GM12801 (cell line): ENCODE data around the gene CUBN.

ENCODE experiments used
- TF ChIP-seq, protein P1 (sequence below): IDR thresholded peaks from one replicate; pipeline ENCODE4 v1.5.1; 2011; ENCODE audit warnings: control low read depth; ENCODE audit not compliant: insufficient read length; ENCODE audit errors: extremely low read depth

The CUBN gene

DNA sequence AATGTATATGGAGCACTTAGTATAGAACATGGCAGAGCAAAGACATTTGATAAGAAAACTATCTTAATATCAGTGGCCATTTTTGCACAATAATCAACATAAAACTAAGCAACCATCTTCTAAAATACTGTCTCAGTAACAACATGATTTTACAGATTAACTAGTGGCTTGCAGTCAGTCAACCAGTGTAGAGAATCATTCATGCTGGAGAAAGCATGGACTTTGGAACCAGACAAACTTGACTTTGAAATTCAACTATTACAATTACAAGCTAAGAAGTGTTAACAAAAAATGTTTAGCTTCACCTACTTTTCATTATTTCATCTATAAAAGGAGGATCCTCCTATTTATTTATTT lies 27.7 kb downstream of the CUBN start:
- TF ChIP-seq, protein P1, sequence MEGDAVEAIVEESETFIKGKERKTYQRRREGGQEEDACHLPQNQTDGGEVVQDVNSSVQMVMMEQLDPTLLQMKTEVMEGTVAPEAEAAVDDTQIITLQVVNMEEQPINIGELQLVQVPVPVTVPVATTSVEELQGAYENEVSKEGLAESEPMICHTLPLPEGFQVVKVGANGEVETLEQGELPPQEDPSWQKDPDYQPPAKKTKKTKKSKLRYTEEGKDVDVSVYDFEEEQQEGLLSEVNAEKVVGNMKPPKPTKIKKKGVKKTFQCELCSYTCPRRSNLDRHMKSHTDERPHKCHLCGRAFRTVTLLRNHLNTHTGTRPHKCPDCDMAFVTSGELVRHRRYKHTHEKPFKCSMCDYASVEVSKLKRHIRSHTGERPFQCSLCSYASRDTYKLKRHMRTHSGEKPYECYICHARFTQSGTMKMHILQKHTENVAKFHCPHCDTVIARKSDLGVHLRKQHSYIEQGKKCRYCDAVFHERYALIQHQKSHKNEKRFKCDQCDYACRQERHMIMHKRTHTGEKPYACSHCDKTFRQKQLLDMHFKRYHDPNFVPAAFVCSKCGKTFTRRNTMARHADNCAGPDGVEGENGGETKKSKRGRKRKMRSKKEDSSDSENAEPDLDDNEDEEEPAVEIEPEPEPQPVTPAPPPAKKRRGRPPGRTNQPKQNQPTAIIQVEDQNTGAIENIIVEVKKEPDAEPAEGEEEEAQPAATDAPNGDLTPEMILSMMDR = no peak

DNA sequence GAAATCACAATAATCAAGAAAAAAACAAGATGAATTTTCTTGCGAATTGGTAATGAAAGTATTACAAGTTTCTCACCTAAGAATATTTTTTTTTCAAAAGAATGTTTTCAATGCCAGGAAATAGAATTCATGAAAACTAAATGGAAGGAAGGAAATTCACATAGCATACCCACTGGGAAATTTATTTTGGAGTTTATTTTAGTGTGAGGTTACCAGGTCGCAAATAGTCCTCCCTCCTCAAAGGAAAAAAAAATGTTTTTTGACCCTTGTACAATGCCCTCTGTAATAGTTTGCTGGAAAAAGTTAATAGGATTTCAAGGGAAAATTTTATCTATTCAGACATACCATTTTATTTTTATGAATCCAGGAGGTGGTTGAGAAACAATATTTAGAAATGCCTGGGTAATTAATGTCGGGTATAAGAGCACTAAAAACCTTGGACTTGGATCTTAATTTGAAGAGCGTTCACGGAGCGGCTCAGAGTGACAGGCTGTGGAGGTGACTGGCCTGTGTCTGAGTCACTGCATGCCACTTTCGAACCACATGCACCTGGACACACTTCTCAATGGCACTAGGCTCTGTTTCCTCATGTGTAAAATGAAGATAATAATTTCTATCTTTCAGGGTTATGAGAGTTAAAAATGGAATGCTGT lies 28.2 kb downstream of the CUBN start:
- TF ChIP-seq, protein P1 = no peak

DNA sequence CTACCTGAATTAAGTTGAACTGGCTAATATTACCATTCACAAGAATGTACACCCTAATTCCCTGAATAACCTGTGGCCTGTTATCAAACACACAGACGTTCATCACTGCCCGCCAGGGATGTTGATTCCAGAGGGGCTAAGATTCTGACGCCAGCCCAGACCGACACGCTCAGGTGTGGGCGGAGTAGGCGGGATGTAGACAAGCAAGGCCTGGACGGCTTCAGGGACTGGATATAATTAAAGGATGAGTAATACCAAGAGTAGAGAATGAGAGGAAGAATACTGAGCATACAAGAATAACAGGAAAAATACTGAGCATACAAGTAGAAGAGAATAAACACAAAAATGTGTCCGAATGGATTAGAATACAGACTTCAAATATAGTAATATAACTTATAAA lies 29.0 kb downstream of the CUBN start:
- TF ChIP-seq, protein P1 = no peak

DNA sequence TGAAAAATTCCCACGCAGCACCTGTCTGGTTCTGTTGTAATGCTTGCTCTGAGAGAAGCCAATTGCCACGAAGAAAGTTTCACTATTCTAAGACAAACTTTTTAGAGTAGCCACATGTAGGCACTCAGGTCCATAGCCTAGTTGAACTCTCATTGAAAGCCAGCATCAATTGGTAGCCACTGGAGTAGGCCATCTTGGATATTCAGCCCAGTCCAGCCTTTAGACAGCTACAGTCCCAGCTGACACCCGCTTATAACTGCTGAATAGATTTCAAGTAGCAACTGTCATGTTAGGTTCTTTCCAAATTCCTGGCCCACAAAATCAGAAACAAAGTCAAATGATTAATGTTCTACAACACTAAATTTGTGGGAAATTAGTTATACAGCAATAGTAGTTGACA lies 31.6 kb downstream of the CUBN start:
- TF ChIP-seq, protein P1 = no peak

DNA sequence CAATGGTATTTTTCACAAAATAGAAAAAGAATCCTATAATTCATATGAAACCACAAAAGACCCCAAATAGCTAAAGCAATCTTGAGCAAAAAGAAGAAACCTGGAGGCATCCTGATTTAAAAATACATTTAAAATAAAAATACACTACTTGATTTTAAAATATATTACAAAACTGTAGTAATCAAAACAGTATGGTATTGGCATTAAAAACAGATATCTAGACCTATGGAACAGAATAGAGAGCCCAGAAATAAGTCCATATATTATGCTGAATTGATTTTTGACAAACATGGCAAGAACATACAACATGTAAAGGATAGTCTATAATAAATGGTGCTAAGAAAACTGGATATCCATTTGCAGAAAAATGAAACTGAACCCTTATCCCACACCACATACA lies 34.8 kb downstream of the CUBN start:
- TF ChIP-seq, protein P1 = no peak

DNA sequence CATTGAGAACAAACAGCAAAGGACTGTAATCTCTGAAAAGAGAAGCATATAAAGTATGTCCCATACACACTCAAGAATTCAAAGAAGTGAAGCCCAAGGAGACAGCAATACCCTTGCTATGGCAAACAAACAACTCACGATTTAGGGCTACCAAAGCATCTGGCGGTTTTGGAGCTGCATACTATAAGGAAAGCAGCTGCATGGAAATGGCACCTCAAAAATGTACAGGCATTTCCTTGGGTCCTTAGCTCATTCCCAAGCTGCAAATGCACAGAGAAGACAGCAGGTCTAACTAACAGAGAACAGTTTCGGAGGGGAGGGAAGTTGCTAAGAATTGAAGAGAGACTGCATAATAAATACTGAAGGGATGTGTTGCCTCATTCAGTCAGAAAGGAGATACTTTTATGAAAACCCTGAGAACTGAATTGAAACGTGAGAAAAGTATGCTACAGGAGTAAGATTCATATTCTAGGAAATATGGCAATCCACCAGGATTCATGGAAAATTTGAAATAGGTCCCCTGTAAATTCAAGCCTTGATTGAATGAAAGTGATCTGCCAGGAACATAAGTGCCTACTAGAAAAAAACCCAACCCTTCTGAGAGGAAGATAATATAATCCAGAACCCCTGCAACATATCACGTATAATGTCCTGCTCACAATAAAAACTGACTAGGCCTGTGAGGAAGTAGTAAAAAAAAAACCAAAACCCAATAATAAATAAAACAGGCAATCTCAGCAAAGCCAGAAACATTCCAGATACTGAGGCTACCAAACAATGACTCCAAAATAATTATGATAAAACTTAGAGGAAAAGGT lies 36.4 kb downstream of the CUBN start:
- TF ChIP-seq, protein P1 = no peak

DNA sequence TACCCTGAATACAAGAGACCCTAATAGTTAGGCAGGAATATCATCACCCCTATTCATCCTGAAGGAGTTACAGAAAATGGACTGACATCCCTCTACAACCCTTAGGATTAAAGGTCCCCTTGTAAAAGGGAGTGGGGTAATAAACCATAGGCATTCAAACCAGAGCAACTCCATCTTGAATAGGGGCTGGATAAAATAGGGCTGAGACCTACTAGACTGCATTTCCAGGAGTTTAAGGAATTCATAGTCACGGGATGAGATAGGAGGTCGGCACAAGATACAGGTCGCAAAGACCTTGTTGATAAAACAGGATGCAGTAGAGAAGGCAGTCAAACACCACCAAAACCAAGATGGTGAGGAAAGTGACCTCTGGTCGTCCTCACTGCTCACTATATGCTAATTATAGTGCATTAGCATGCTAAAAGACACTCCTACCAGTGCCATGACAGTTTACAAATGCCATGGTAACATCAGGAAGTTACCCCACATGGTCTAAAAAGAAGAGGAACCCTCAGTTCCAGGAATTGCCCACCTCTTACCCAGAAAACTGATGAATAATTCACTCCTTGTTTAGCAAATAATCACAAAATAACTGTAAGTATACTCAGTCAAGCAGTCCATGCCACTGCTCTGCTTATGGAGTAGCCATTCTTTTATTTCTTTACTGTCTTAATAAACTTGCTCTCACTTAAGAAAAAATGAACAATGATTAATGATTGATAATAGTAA lies 37.2 kb downstream of the CUBN start:
- TF ChIP-seq, protein P1 = no peak
